ENCODE measurements around the gene BPIFB3. TPM values are rescaled to one million over a fixed set of nuclear protein-coding genes. Genes with fewer than 3 reads are reported as not detected.

Gene BPIFB3
- total and polyA plus RNA-seq, 2 of the 13 experiments (the other 11 are each of a cell fraction or from before 2014, with no cell fraction given), result 0.09 TPM; not detected in 1

- TF ChIP-seq KMT2B (CRISPR knock-in tag; IDR thresholded peaks at IDR 0.05), result no peak
- no peak for TF ChIP-seq ZNF512B (CRISPR knock-in tag; IDR thresholded peaks at IDR 0.05; ENCODE audit: borderline replicate concordance)
- no peak for TF ChIP-seq ZNF142 (CRISPR knock-in tag; IDR thresholded peaks at IDR 0.05)
- TF ChIP-seq REL (CRISPR knock-in tag; conservative IDR thresholded peaks at IDR 0.05), result peak; percentile 81
- TF ChIP-seq FLYWCH1 (CRISPR knock-in tag; IDR thresholded peaks at IDR 0.05), result no peak
- no peak for TF ChIP-seq SYNCRIP (IDR thresholded peaks at IDR 0.05; ENCODE audit: insufficient read depth, low read depth, low read length)
- TF ChIP-seq NRL (CRISPR knock-in tag; IDR thresholded peaks at IDR 0.05; ENCODE audit: borderline replicate concordance), result 0 out of 2 replicates have a peak, but pooled peaks have one; percentile 60
- TF ChIP-seq ZNF558 (CRISPR knock-in tag; IDR thresholded peaks at IDR 0.05; ENCODE audit: borderline replicate concordance), result no peak
- TF ChIP-seq NFRKB (IDR thresholded peaks at IDR 0.05), result no peak
- TF ChIP-seq KDM2A (CRISPR knock-in tag; IDR thresholded peaks at IDR 0.05; ENCODE audit: borderline replicate concordance, low read depth), result peak; percentile 80; the same call in 1 of the 2 replicates
- 0 out of 2 replicates have a peak, but pooled peaks have one; percentile 9 for TF ChIP-seq ZBTB7A (CRISPR knock-in tag; IDR thresholded peaks at IDR 0.05)
- no peak for TF ChIP-seq TRIM24 (CRISPR knock-in tag; IDR thresholded peaks at IDR 0.05)
- no peak for TF ChIP-seq CSRNP2 (CRISPR knock-in tag; conservative IDR thresholded peaks at IDR 0.05; ENCODE audit: low read depth)
- TF ChIP-seq FIP1L1 (IDR thresholded peaks at IDR 0.05; ENCODE audit: borderline replicate concordance, insufficient read depth, low read depth, low read length), result peak; percentile 96
- 0 out of 2 replicates have a peak, but pooled peaks have one; percentile 61 for TF ChIP-seq NFIB (CRISPR knock-in tag; IDR thresholded peaks at IDR 0.05; ENCODE audit: borderline replicate concordance)
- peak; percentile 59; the same call in 1 of the 2 replicates for TF ChIP-seq ATF7-NPFF (CRISPR knock-in tag; IDR thresholded peaks at IDR 0.05; ENCODE audit: low read depth)
These were observed 26.6 kb upstream of the BPIFB3 start (continued) for GRCh38 chr20:33026779-33027759.
